OCI-M2 (cell line): ENCODE results near the gene RHOT1.

Experiments
- DNase-seq: peaks from one replicate; lab custom pipeline; 2025; ENCODE audit not compliant: unreplicated experiment; lab: John Stamatoyannopoulos, UW

RHOT1 gene

DNA sequence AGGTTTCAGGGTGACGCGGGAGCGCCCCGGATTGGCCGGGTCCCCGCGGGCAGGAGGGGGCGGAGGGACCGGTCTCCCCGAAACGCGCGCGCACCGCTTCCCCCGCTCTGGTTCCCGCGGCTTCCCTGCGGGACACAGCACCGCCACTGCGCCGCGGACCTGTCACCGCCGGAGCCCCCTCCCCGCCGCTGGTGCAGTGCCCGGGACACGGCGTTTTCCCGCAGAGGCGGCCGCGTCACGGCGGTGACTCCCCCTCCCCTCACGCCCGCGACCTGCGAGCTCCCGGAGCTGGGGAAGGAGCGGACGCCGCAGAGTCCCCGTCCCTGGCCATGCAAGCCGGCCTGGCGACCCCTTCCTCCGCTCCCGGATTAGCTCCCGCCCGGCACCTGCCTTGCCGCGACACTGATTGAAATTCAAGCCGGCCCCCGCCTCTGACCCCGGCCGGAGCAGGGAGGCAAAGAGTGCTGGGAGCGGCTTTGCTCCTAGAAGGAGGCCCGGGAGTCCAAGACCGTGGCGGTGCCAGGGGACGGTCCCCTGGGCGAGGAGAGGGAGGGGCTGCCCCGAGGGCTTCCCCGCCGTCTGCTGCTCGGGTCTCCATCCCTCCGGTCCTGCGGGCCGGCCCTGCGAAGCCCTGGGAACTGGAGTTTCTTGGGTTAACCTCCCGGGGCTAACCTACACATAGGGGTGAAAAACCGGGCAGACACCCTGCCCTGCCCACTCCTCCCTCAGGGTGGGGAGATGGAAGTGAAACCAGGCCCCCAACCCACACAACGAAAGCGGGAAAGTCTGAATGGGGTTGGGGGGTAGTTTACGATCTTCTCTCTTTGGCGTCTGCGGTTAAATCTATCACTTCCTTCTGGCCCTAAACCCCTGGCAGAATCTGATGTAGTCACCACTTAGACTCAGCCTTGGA lies 124.3 kb downstream of the RHOT1 start:
- no peak for DNase-seq

DNA sequence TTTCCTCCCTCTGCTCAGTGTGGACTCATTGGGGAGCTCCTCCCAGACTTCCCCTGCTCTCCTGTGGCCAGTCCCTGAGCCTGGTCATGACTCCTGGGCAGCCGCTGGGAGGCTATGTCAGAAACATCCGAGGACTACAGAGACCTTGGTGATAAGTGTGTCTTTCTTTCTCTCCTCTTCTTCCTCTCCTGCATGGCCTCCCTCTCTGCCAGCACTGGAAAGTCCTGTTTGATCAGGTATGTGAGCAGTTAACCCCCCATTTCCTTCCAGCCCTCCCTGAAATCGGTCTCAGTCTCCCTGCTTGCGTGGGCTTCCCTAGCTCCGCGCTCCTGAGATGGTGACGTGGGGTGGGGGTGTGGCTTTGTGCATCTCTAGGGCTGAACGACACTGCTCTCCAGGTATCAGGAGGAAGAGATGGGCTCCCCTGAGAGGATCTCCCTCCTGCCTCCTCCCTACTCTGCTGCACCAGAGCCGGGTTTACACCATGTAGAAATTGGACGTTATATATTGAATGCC lies 125.4 kb downstream of the RHOT1 start:
- DNase-seq = no peak

DNA sequence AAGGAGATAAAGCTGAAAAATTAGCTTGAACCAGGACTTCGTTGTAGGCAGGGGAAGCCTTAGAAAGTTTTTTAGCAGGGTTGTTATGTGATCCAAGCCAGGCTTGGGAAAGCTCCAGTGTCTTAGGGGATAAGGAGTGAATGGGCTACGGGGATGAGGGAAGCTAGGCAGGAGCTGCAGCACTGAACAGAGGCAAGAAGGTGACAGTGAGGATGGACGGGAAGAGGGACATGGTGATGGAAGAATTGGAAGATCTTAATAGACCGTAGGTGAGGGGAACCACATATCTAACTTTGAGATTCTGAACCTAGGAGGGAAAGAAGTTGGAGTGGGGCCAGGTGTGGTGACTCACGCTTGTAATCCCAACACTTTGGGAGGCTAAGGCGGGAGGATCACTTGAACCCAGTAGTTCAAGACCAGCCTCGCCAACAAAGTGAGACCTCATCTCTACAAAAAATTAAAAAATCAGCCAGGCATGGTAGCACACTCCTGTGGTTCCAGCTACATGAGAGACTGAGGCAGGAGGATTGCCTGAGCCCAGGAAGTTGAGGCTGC lies 126.5 kb downstream of the RHOT1 start:
- DNase-seq = no peak

DNA sequence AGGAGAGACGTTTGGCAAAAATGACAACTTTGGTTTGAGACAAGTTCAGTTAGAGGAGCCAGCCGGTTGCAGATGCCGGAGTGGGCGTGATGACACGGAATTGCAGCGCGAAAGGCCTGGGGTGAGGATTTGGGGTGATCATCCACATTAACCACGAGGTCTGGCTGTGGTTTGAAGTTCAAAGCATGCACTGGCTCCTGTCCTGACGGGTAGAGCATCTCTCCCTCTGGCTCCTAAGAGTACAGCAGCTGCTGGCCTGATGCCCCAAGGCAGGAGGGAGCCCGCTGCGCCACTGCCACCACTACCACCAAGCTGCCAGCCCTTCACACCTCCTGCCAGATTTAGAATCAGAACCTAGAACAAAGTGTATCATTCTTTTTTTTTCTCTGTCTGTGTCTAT lies 127.1 kb downstream of the RHOT1 start:
- no peak for DNase-seq

DNA sequence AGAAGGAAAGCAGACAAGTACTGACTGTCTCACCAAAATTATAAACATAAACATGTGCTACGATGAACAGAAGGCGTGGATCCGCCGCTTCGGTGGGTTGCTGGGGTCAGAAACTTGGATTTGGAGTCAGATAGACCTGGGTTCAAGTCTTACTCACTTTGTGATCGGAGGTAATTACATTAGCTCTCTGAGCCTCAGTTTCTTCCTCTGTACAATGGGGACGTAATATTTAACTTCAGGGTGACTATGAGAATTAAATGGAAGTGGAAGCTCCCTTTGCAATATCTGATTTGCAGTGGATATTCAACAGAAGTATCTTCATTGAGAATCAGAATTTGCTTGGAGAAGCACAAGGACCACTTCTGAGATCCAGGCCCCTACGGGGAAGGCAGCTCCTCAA lies 129.5 kb downstream of the RHOT1 start:
- DNase-seq = no peak

DNA sequence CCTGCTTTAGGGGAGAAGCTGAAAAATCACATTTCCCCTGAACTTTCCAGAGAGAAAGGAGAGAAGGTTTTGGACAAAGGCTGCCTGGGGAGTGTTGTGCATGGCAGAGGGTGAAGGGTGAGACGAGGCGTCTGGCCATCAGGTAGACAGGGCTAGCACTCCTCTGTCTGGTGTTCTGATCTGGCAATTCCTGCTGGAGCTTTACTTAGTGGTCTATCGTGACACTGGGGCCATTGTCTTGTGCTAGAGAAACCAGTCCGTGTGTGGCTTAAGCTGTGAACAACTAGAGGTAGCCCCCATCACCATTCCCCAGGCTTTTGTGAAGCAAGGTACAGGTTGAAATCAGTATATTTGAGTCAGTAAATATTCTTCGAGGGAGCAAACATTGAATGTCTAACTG lies 131.8 kb downstream of the RHOT1 start:
- DNase-seq = no peak

DNA sequence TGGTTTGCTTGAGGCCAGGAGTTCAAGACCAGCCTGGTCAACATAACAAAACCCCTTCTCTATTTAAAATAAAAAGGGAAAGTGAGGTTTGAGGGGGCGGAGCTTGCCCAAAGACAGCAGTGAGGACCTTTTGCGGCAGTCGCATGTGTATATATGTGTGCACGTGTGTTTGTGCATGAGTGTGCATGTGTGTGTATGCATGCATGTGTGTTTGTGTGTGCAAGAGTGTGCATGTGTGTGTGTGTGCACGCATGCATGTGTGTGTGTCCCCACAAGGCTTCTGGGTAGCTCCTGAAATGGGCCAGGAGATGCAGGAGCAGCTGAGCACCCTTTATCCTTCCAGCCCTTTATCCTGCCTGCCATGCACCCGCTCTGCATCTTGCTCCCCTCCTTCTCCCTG lies 132.3 kb downstream of the RHOT1 start:
- DNase-seq = no peak
